Skeletal muscle cell (primary cell): ENCODE measurements around the gene NCAPG2.

Source experiments
- DNase-seq: peaks from one replicate; pipeline ENCODE4 v3.0.0-alpha.2; 2010; ENCODE audit warnings: low read depth
- H3K4me3 ChIP-seq: 2 replicates; pipeline ENCODE4 v1.5.1; 2011; ENCODE audit warnings: low read depth, mild to moderate bottlenecking, control low read depth, low read length, moderate library complexity

Gene NCAPG2

GRCh38 chr7:158607563-158607962, 97.0 kb downstream of the NCAPG2 start:
- H3K4me3 ChIP-seq = no peak overlapping the region
- no peak for DNase-seq

GRCh38 chr7:158606671-158607424, 97.8 kb downstream of the NCAPG2 start:
- H3K4me3 ChIP-seq = no peak overlapping the region
- DNase-seq = no peak

- H3K4me3 ChIP-seq = no peak overlapping the region
- no peak for DNase-seq
These were observed 98.5 kb downstream of the NCAPG2 start for GRCh38 chr7:158606129-158606528.

- DNase-seq = no peak
- H3K4me3 ChIP-seq = no peak overlapping the region
These were observed 100.5 kb downstream of the NCAPG2 start for GRCh38 chr7:158603773-158604755.

GRCh38 chr7:158602905-158603772, 101.5 kb downstream of the NCAPG2 start:
- no peak for DNase-seq

GRCh38 chr7:158602041-158602440, 102.6 kb downstream of the NCAPG2 start:
- no peak for DNase-seq
- H3K4me3 ChIP-seq = no peak overlapping the region

More at GRCh38 chr7:158602905-158603772, 101.5 kb downstream of the NCAPG2 start:
- no peak overlapping the region for H3K4me3 ChIP-seq

- no peak for DNase-seq
- no peak overlapping the region for H3K4me3 ChIP-seq
These were observed 103.5 kb downstream of the NCAPG2 start for GRCh38 chr7:158601090-158601489.

- H3K4me3 ChIP-seq = no peak overlapping the region
- no peak for DNase-seq
These were observed 107.9 kb downstream of the NCAPG2 start for GRCh38 chr7:158596745-158597144.

GRCh38 chr7:158596309-158596708, 108.3 kb downstream of the NCAPG2 start:
- no peak overlapping the region for H3K4me3 ChIP-seq

GRCh38 chr7:158595068-158595467, 109.5 kb downstream of the NCAPG2 start:
- no peak for DNase-seq

More at GRCh38 chr7:158596309-158596708, 108.3 kb downstream of the NCAPG2 start:
- no peak for DNase-seq

GRCh38 chr7:158592541-158592940, 112.1 kb downstream of the NCAPG2 start:
- H3K4me3 ChIP-seq = no peak overlapping the region
- DNase-seq = no peak

More at GRCh38 chr7:158595068-158595467, 109.5 kb downstream of the NCAPG2 start:
- no peak overlapping the region for H3K4me3 ChIP-seq

- DNase-seq = no peak
- no peak overlapping the region for H3K4me3 ChIP-seq
These were observed 112.7 kb downstream of the NCAPG2 start for GRCh38 chr7:158591944-158592343.

- DNase-seq = no peak
- no peak overlapping the region for H3K4me3 ChIP-seq
These were observed 114.4 kb downstream of the NCAPG2 start for GRCh38 chr7:158590181-158590530.

GRCh38 chr7:158589653-158590052, 115.0 kb downstream of the NCAPG2 start:
- no peak overlapping the region for H3K4me3 ChIP-seq
- no peak for DNase-seq

- DNase-seq = no peak
- no peak overlapping the region for H3K4me3 ChIP-seq
These were observed 115.6 kb downstream of the NCAPG2 start for GRCh38 chr7:158588878-158589442.

- DNase-seq = no peak
- peak overlapping the region; percentile 43 for H3K4me3 ChIP-seq
These were observed 116.3 kb downstream of the NCAPG2 start for GRCh38 chr7:158588085-158588877.

- no peak for DNase-seq
- H3K4me3 ChIP-seq = peak within 1 kb of the TSS; percentile 43
These were observed 117.2 kb downstream of the NCAPG2 start, which contains the start of gene PTPRN2 for GRCh38 chr7:158587162-158588084. TSS of gene PTPRN2 (minus strand) at chr7:158587823.
